ENCODE data around the gene FMN1.

Gene FMN1

DNA sequence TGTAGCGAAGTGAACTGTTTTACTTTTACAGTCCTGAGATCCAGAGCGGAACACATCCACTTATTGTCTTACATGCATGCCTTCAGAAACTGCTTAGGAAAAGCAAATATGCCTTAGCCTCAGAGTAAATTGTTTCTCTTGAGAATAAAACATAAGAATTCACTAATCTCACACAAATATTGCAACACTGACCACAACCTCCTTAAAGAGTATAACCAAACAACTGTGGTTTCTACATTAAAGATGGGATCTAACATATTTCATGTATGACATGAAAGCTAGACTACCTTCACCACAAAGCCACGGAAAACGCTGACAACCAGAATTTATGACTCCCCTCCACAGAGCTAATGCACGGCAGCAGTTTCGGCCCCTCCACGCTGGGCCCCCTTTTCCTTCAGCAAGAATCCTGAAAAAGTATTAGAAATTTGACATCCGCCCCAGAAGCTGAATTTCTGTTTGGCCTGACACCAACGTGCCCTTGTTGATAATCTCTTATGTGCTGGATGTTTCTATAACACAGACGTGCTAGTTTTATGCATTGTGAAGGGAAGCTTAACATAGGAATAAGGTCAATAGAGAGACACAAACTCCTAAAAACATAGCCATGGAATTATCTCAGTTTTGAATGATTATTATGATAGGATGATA lies 392.1 kb downstream of the FMN1 start:
- Histone ChIP-seq H3K36me3 (ENCODE audit: control insufficient read depth, low read length) (no peaks in the 10 kb centered on the region), H3K4me1 (ENCODE audit: control insufficient read depth, low read length) (no peaks in the 10 kb centered on the region), H4K20me1 (ENCODE audit: control insufficient read depth, insufficient read depth, low read depth, low read length) (no peaks in the 10 kb centered on the region), H3K9me2 (replicated peaks; ENCODE audit: control insufficient read depth, low read length) (no peaks in the 10 kb centered on the region), H3K4me2 (ENCODE audit: low read length) (no peak overlapping the region), H3K27ac (ENCODE audit: low read depth, low read length) (no peak overlapping the region), H3K27me3 (ENCODE audit: control insufficient read depth, low read length) (no peaks in the 10 kb centered on the region), H3K79me2 (ENCODE audit: control insufficient read depth, low read length) (no peaks in the 10 kb centered on the region), H3K4me3 (ENCODE audit: low read length) (no peak overlapping the region), H3K9me3 (ENCODE audit: control insufficient read depth, insufficient read depth, low read length) (peaks cover 5% of the 10 kb centered on the region; the same call in 1 of the 2 replicates), H3F3A (ENCODE audit: control insufficient read depth, insufficient read depth) (no peaks in the 10 kb centered on the region)
- TF ChIP-seq CTCF (IDR thresholded peaks at IDR 0.05; ENCODE audit: low read depth, low read length, poor library complexity, severe bottlenecking), result no peak
- TF ChIP-seq EZH2phosphoT487 (IDR thresholded peaks at IDR 0.05; ENCODE audit: borderline replicate concordance, low read length), result no peak

GRCh38 chr15:32799936-32800535 lies 394.5 kb downstream of the FMN1 start:
- Histone ChIP-seq H3K4me3 (ENCODE audit: low read length) (no peak overlapping the region), H3K36me3 (ENCODE audit: control insufficient read depth, low read length) (no peaks in the 10 kb centered on the region), H3K4me1 (ENCODE audit: control insufficient read depth, low read length) (no peaks in the 10 kb centered on the region), H3K27ac (ENCODE audit: low read depth, low read length) (no peak overlapping the region), H4K20me1 (ENCODE audit: control insufficient read depth, insufficient read depth, low read depth, low read length) (no peaks in the 10 kb centered on the region), H3K9me2 (replicated peaks; ENCODE audit: control insufficient read depth, low read length) (no peaks in the 10 kb centered on the region), H3K79me2 (ENCODE audit: control insufficient read depth, low read length) (no peaks in the 10 kb centered on the region), H3K9me3 (ENCODE audit: control insufficient read depth, insufficient read depth, low read length) (peaks cover 5% of the 10 kb centered on the region; the same call in 1 of the 2 replicates), H3F3A (ENCODE audit: control insufficient read depth, insufficient read depth) (no peaks in the 10 kb centered on the region), H3K4me2 (ENCODE audit: low read length) (no peak overlapping the region), H3K27me3 (ENCODE audit: control insufficient read depth, low read length) (peaks cover 2% of the 10 kb centered on the region; the same call in 1 of the 2 replicates)
- TF ChIP-seq CTCF (IDR thresholded peaks at IDR 0.05; ENCODE audit: low read depth, low read length, poor library complexity, severe bottlenecking) (no peak), EZH2phosphoT487 (IDR thresholded peaks at IDR 0.05; ENCODE audit: borderline replicate concordance, low read length) (no peak)

DNA sequence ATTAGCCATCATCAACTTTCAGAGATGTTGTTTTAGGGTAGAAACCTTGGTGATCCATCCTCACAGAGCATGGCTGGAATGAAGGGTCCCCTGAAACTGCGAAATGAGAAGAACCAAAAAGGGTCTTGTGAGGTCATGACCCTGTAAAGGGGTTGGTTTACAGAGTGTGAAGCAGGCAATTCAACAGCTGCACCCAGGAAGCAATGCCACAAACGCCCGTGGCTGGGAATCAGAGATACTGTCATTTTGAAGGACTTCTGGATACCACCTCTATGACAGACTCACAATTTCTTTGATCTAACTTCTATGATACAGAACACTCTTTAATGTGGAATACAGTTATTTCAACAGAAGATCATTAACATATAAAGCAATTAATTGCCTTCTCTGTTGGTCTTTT lies 397.7 kb downstream of the FMN1 start:
- no peaks in the 10 kb centered on the region for H3F3A ChIP-seq (ENCODE audit: control insufficient read depth, insufficient read depth)
- no peaks in the 10 kb centered on the region for H3K36me3 ChIP-seq (ENCODE audit: control insufficient read depth, low read length)
- H3K79me2 ChIP-seq (ENCODE audit: control insufficient read depth, low read length), result no peaks in the 10 kb centered on the region
- H3K27me3 ChIP-seq (ENCODE audit: control insufficient read depth, low read length), result peaks cover 2% of the 10 kb centered on the region; the same call in 1 of the 2 replicates
- no peaks in the 10 kb centered on the region for H4K20me1 ChIP-seq (ENCODE audit: control insufficient read depth, insufficient read depth, low read depth, low read length)
- no peaks in the 10 kb centered on the region for H3K9me3 ChIP-seq (ENCODE audit: control insufficient read depth, insufficient read depth, low read length)
- no peak overlapping the region for H3K4me3 ChIP-seq (ENCODE audit: low read length)
- no peaks in the 10 kb centered on the region for H3K4me1 ChIP-seq (ENCODE audit: control insufficient read depth, low read length)
- no peaks in the 10 kb centered on the region for H3K9me2 ChIP-seq (replicated peaks; ENCODE audit: control insufficient read depth, low read length)
- no peak overlapping the region for H3K4me2 ChIP-seq (ENCODE audit: low read length)
- no peak overlapping the region for H3K27ac ChIP-seq (ENCODE audit: low read depth, low read length)
- no peak for TF ChIP-seq CTCF (IDR thresholded peaks at IDR 0.05; ENCODE audit: low read depth, low read length, poor library complexity, severe bottlenecking)

Measured in DOHH2 (cell line).